Mesenteric fat pad (tissue), 1 donor: Measurements from ENCODE around the gene UPF1. TPM values are rescaled to one million over a fixed set of nuclear protein-coding genes. Genes with fewer than 3 reads are reported as not detected.
"Not testable (repeated sequence)": the region's sequence is repeated elsewhere in the genome, so short reads cannot be mapped to it uniquely, and the experiment has no call there.

ENCODE experiments used
- DNase-seq: peaks from one replicate; pipeline ENCODE4 v3.0.0-alpha.2; 2020; ENCODE audit warnings: low spot score
- total RNA-seq: library from RNA; stranded (reverse); fragmentation: NEBNext Ultra II Directional; extraction: Animal tissue kit (Norgen Biotek cat#: 25700); gene quantifications from one replicate; pipeline ENCODE4 v1.2.1, GENCODE V29; 2021
- donor health status: DM: yes; HTN: yes; CAD: no.

The UPF1 gene
- total RNA-seq, 1 donor from 2014 or later: 53.8 TPM

- DNase-seq: no peak
These were observed 64.7 kb downstream of the UPF1 start for GRCh38 chr19:18896421-18896841.

GRCh38 chr19:18897094-18898029 lies 65.6 kb downstream of the UPF1 start:
- DNase-seq: no peak

- no peak for DNase-seq
These were observed 66.4 kb downstream of the UPF1 start for GRCh38 chr19:18898081-18898606.

- no peak for DNase-seq
These were observed 67.0 kb downstream of the UPF1 start for GRCh38 chr19:18898607-18899408.

- DNase-seq: no peak
These were observed 68.1 kb downstream of the UPF1 start for GRCh38 chr19:18899624-18900560.

- DNase-seq: no peak
These were observed 69.1 kb downstream of the UPF1 start for GRCh38 chr19:18900700-18901481.

- no peak for DNase-seq
These were observed 69.7 kb downstream of the UPF1 start for GRCh38 chr19:18901491-18901890.

- DNase-seq: not testable (repeated sequence)
These were observed 70.8 kb downstream of the UPF1 start for GRCh38 chr19:18902519-18902918.

- DNase-seq: no peak
These were observed 71.6 kb downstream of the UPF1 start for GRCh38 chr19:18903156-18904037.

GRCh38 chr19:18904334-18905057 lies 72.7 kb downstream of the UPF1 start:
- DNase-seq: no peak

GRCh38 chr19:18905058-18905456 lies 73.3 kb downstream of the UPF1 start:
- no peak for DNase-seq

- no peak for DNase-seq
These were observed 73.9 kb downstream of the UPF1 start for GRCh38 chr19:18905513-18906236.

GRCh38 chr19:18906605-18907519 lies 75.1 kb downstream of the UPF1 start:
- no peak for DNase-seq

GRCh38 chr19:18908917-18909619 lies 77.3 kb downstream of the UPF1 start:
- DNase-seq: no peak

- DNase-seq: no peak
These were observed 78.3 kb downstream of the UPF1 start for GRCh38 chr19:18910010-18910409.
